Astrocyte of the spinal cord (primary cell): ENCODE results near the gene CHAC2.

Experiments used
- DNase-seq: peaks from one replicate; pipeline ENCODE4 v3.0.0; 2011; ENCODE audit warnings: low read depth, low spot score
- H3K4me3 ChIP-seq: 2 replicates; pipeline ENCODE4 v1.5.1; 2011; ENCODE audit warnings: low read depth, mild to moderate bottlenecking, low read length, moderate library complexity
- CTCF ChIP-seq: IDR thresholded peaks from 2 replicates; pipeline ENCODE4 v1.5.1; 2012; ENCODE audit warnings: low read depth, mild to moderate bottlenecking, low read length, inconsistent platforms
- in situ Hi-C: cut with HindIII; loops from 2 replicates; pipeline ENCODE4 v1.10.0; 2017; ENCODE audit warnings: low sequenced_read_pairs

The CHAC2 gene

GRCh38 chr2:53801547-53801946 is 33.9 kb downstream of the CHAC2 start:
- in situ Hi-C loops: no loop called here
- DNase-seq: no peak
- no peak for TF ChIP-seq CTCF
- H3K4me3 ChIP-seq: no peak overlapping the region

GRCh38 chr2:53802617-53803151 is 35.1 kb downstream of the CHAC2 start:
- no peak for DNase-seq
- no peak for TF ChIP-seq CTCF
- in situ Hi-C loops: no loop called here
- H3K4me3 ChIP-seq: no peak overlapping the region

- no peak for TF ChIP-seq CTCF
- no peak overlapping the region for H3K4me3 ChIP-seq
- no peak for DNase-seq
- in situ Hi-C loops: no loop called here
These were observed 44.0 kb downstream of the CHAC2 start for GRCh38 chr2:53811601-53812000.

GRCh38 chr2:53813151-53813550 is 45.5 kb downstream of the CHAC2 start:
- in situ Hi-C loops: no loop called here
- TF ChIP-seq CTCF: no peak
- no peak overlapping the region for H3K4me3 ChIP-seq
- DNase-seq: no peak

GRCh38 chr2:53818854-53819435 is 51.3 kb downstream of the CHAC2 start:
- no peak for TF ChIP-seq CTCF
- no peak for DNase-seq
- in situ Hi-C loops: no loop called here
- no peak overlapping the region for H3K4me3 ChIP-seq

GRCh38 chr2:53819634-53820033 is 52.0 kb downstream of the CHAC2 start:
- no peak overlapping the region for H3K4me3 ChIP-seq

More at GRCh38 chr2:53819634-53820033, 52.0 kb downstream of the CHAC2 start:
- TF ChIP-seq CTCF: no peak
- no peak for DNase-seq
- in situ Hi-C loops: no loop called here
